HG03521 (cell line): Measurements from ENCODE around the gene SPEM1.
"Not testable (repeated sequence)": the region's sequence is repeated elsewhere in the genome, so short reads cannot be mapped to it uniquely, and the experiment has no call there.

Source experiments
- ATAC-seq: cut with Tn5 transposase; IDR thresholded peaks from one replicate; pipeline ENCODE4 v1.9.1; 2021; ENCODE audit warnings: mild to moderate bottlenecking, moderate library complexity; ENCODE audit not compliant: unreplicated experiment

SPEM1 gene

GRCh38 chr17:7467498-7467897, 47.4 kb downstream of the SPEM1 start:
- no peak for ATAC-seq

- no peak for ATAC-seq
Observed at GRCh38 chr17:7468290-7468689, 48.2 kb downstream of the SPEM1 start.

DNA sequence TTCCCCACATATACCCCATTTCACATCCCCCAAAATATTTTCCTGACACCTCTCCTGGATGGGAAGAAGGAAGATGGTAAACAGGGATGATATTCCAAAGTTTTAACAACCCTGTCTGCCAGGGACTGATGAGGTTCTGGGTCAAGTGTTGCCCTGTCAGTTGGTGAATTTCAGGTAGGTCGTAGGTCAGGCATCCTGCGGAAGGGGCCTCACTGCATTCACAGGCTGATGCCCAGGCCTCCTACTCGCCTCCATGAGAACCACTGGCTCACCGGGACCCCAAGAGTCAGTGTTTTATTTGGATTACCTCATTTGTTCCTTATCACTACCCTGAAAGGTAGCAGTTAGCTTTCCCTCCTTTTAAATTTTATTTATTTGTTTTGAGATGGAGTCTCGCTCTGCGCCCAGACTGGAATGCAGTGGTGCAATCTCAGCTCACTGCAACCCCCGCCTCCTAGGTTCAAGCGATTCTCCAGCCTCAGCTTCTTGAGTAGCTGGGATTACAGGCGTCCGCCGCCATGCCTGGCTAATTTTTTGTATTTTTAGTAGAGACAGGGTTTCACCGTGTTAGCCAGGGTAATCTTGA, 48.8 kb downstream of the SPEM1 start:
- no peak for ATAC-seq

- not testable (repeated sequence) for ATAC-seq
Observed at GRCh38 chr17:7469843-7470242, 49.7 kb downstream of the SPEM1 start.

GRCh38 chr17:7470457-7470973, 50.4 kb downstream of the SPEM1 start:
- not testable (repeated sequence) for ATAC-seq
